Hepatocyte (in vitro differentiated cells): ENCODE results near the gene DIS3L2.

ENCODE experiments used
- CTCF ChIP-seq: fragments of 200-600 bp; sonication (generic); IDR thresholded peaks from 2 replicates; pipeline ENCODE4 v1.5.1; 2016; ENCODE audit warnings: antibody characterized with exemption, mild to moderate bottlenecking; ENCODE audit not compliant: poor library complexity
- EZH2 ChIP-seq: fragments of 200-600 bp; sonication (generic); IDR thresholded peaks from 2 replicates; pipeline ENCODE4 v1.6.1; 2016; ENCODE audit warnings: antibody characterized with exemption, mild to moderate bottlenecking, borderline replicate concordance

GRCh38 chr2:232141591-232141990 is 180.1 kb downstream of the DIS3L2 start:
- TF ChIP-seq CTCF = no peak
- TF ChIP-seq EZH2 = no peak
